OCI-LY1 (cell line): Measurements from ENCODE around the gene SF3B2.

ENCODE experiments used
- EZH2 ChIP-seq: fragments of 200-600 bp; sonication (generic), shearing (Covaris generic); IDR thresholded peaks from 2 replicates; pipeline ENCODE4 v1.8.0; 2017; ENCODE audit warnings: borderline replicate concordance, mixed run types, mild to moderate bottlenecking, antibody characterized with exemption, low read length, moderate library complexity, mixed read lengths
- TF ChIP-seq, protein P1 (sequence below): fragments of 200-600 bp; sonication (generic), shearing (Covaris generic); IDR thresholded peaks from 2 replicates; pipeline ENCODE4 v1.5.1; 2017; ENCODE audit warnings: mild to moderate bottlenecking, antibody characterized with exemption, low read length, moderate library complexity, mixed read lengths

DNA sequence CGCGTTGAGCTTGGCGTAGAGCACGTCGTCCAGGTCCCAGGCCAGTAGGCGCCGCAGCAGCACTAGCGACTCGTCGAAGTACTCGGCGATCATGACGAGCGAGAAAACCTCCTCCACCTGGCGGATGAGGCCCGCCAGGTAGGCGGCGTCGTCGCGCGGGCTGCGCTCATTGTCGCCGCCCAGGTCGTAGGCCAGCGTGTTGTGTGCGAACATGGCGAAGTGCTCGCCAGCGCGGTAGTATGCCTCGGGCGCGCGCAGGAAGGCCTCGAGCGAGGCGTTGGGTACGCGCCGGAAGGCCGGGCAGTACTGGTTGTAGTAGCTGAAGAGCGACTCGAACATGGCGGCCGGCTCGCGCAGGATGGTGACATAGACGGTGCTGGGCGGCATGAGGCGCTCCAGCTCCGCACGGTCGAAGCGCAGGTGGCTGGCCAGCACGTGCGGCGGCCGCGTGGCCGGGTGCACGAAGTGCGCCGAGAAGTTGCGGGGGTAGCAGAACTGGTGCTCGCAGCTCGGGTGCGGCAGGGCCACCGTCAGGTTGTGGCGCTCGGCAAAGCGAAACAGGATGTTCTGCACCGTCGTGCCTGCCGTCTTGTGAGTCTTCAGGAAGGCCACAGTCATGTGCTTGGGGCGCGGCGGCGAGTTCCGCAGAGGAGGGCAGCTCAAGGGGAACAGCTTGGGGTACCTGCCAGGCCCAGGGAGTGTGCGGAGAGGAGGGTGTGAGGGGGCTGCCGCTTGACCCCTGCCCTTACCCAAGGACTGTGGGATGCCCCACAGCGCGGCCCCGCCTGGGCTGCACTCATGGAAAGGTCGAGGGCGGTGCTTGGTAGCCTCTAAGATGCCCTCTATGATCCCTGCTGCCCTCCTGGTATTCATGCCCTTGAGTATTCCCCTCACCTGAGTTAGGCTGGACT is 8.9 kb upstream of the SF3B2 start:
- no peak for TF ChIP-seq EZH2
- TF ChIP-seq, protein P1, sequence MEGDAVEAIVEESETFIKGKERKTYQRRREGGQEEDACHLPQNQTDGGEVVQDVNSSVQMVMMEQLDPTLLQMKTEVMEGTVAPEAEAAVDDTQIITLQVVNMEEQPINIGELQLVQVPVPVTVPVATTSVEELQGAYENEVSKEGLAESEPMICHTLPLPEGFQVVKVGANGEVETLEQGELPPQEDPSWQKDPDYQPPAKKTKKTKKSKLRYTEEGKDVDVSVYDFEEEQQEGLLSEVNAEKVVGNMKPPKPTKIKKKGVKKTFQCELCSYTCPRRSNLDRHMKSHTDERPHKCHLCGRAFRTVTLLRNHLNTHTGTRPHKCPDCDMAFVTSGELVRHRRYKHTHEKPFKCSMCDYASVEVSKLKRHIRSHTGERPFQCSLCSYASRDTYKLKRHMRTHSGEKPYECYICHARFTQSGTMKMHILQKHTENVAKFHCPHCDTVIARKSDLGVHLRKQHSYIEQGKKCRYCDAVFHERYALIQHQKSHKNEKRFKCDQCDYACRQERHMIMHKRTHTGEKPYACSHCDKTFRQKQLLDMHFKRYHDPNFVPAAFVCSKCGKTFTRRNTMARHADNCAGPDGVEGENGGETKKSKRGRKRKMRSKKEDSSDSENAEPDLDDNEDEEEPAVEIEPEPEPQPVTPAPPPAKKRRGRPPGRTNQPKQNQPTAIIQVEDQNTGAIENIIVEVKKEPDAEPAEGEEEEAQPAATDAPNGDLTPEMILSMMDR: no peak
